GM18526 (cell line): ENCODE measurements around the gene UTF1.

ENCODE experiments used
- POLR2A ChIP-seq: IDR thresholded peaks from 3 replicates; pipeline ENCODE4 v1.6.1; 2011; ENCODE audit not compliant: insufficient read length; ENCODE audit errors: extremely low read depth

The UTF1 gene

GRCh38 chr10:133190225-133190624, 39.8 kb upstream of the UTF1 start:
- no peak for TF ChIP-seq POLR2A

- TF ChIP-seq POLR2A: no peak
Observed at GRCh38 chr10:133191651-133192050, 38.4 kb upstream of the UTF1 start.

DNA sequence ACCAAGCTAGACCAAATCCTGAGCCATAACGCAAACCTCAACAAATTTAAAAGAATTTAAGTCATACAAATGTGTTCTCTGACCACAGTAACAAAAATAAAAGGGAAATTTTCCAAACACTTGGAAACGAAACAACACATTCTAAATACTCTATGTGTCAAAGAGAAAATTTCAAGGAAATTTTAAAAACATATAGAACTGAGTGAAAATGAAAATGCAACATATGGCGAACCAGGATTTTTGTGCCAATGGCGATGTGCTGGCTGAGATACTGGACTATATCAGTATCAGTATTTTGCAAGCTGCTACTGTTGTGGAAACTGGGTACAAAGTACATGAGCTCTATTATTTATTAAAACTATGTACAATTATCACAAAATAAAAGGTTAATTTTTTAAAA, 35.9 kb upstream of the UTF1 start:
- no peak for TF ChIP-seq POLR2A

GRCh38 chr10:133195096-133195495, 34.9 kb upstream of the UTF1 start:
- no peak for TF ChIP-seq POLR2A

GRCh38 chr10:133195611-133196010, 34.4 kb upstream of the UTF1 start:
- TF ChIP-seq POLR2A: no peak

DNA sequence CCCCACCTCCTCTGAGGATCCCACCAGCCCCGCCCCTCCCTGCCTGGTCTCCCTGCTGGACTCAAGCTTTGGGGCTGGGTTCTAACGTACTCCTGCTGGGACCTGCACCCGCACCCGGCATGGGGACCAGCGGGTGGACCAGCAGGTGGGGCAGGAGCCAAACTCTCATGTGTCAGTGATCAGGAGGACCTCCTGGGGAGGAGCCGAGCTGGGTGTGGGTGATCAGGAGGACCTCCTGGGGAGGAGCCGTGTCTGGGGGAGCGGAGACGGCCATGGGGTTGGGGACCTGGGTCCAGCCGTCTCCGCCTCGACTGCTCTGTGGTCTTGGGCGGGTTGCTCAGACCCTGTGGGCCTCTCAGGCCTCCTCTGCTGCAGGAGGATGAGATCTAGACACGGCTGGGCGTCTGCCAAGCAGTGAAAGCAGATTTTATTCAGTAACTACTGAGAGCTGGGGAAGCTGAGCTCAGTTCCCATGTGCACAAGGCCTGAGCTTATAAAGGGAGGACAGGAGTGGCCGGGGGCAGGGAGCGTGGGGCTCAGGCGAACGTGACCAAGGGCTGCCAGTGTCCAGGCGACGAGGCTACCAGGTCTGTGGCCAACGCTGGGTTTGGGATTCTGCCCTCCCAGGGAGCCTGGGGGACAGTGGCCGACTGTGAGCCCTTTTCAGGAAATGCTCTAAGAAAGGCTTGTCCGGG, 33.6 kb upstream of the UTF1 start:
- no peak for TF ChIP-seq POLR2A

- TF ChIP-seq POLR2A: no peak
Observed at GRCh38 chr10:133196936-133197758, 32.9 kb upstream of the UTF1 start.

- no peak for TF ChIP-seq POLR2A
Observed at GRCh38 chr10:133197786-133198185, 32.2 kb upstream of the UTF1 start.

GRCh38 chr10:133198206-133198605, 31.8 kb upstream of the UTF1 start:
- no peak for TF ChIP-seq POLR2A

- no peak for TF ChIP-seq POLR2A
Observed at GRCh38 chr10:133198621-133199487, 31.2 kb upstream of the UTF1 start.

- TF ChIP-seq POLR2A: no peak
Observed at GRCh38 chr10:133199488-133199885, 30.5 kb upstream of the UTF1 start.

DNA sequence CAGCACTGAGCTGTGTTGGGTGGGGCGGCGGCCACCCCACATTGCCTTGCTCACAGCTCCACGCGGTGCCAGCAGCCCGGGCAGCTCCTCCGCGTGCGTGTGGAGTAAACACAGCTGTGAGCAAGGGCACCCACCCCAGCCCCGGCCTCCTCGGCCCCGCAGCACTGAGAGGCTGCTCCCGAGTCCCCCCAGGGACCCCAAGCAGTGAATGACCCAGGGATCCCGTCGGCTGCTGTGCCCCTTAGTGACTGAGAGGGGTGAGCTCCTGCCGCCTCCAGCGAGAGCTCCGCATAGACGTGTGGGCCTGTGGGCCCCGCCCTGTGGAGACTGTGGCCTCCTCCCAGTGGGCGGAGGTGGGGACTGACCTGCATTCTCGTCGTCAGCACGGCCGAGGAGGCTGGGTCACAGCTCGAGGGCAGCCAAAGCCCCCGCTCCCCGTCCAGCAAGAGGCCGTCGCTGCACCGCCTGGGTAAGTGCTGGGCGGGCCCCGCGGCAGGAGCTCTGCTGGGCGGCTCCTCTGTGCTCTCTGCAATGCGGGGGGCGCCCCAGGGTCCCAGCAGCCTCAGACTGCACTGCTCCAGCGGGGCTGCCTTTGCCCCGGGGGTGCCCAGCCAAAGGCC, 29.9 kb upstream of the UTF1 start:
- TF ChIP-seq POLR2A: no peak

- TF ChIP-seq POLR2A: no peak
Observed at GRCh38 chr10:133200621-133201031, 29.4 kb upstream of the UTF1 start.

DNA sequence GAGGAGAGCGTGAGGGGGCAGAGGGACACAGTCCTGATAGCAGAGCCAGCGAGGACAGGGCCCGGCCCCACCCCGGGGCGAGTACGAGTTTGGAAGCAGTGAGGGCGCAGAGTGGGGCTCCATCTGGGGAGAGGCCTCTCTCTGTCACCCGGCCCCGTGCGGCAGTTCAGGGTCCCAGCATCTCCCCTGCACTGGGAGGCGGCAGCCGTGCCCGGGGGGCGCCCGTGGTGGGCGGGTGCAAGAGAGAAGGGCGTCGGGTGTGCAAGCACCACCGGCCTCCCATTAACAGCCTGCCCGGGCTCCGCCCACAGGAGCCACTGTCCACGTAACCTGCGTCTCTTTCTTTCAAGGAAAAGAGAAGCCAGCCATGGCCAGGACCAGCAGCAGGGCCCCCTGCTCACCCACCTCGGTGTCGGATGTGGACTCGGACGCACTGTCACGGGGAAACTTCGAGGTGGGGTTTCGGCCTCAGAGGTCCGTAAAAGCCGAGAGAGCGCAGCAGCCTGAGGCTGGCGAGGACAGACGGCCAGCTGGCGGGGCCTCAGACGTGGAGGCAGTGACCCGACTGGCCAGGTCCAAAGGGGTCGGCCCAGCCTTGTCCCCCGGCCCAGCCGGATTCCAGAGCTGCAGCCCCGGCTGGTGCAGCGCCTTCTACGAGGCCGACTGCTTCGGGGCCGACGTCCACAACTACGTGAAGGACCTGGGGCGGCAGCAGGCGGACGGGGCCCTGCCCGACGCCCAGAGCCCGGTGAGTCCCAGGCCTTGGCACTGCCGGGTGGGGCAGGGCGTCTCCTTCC, 28.7 kb upstream of the UTF1 start:
- TF ChIP-seq POLR2A: no peak
